Neural progenitor cell (in vitro differentiated cells): ENCODE results near the gene MMS22L.

Source experiments
- CTCF ChIP-seq: fragments of 200-600 bp; sonication (generic); IDR thresholded peaks from 2 replicates; pipeline ENCODE4 v1.5.1; 2017; ENCODE audit warnings: antibody characterized with exemption, mild to moderate bottlenecking
- EZH2 ChIP-seq: fragments of 200-600 bp; sonication (generic); IDR thresholded peaks from 2 replicates; pipeline ENCODE4 v1.6.1; 2017; ENCODE audit warnings: antibody characterized with exemption, mild to moderate bottlenecking, moderate library complexity
- EZH2phosphoT487 ChIP-seq: fragments of 200-600 bp; sonication (generic); IDR thresholded peaks from 2 replicates; pipeline ENCODE4 v1.6.1; 2017; ENCODE audit warnings: antibody characterized with exemption

GRCh38 chr6:97160280-97160679, 122.7 kb downstream of the MMS22L start:
- TF ChIP-seq CTCF (no peak), EZH2 (no peak), EZH2phosphoT487 (no peak)
